Type B pancreatic cell (in vitro differentiated cells): ENCODE measurements around the gene CDRT4. TPM values are rescaled to one million over a fixed set of nuclear protein-coding genes. Genes with fewer than 3 reads are reported as not detected.
A peak's percentile ranks its signal among the peaks of the same experiment; 100 is the strongest.

Experiments used
- DNase-seq: peaks from one replicate; pipeline ENCODE4 v3.0.0; 2021; ENCODE audit warnings: mixed read lengths; ENCODE audit not compliant: unreplicated experiment; ENCODE audit errors: extremely low spot score
- H3K27ac Mint-ChIP-seq: 2 replicates; pipeline ENCODE4 v1.8.0; 2021; ENCODE audit warnings: mild to moderate bottlenecking, mixed read lengths
- H3K27me3 Mint-ChIP-seq: 2 replicates; pipeline ENCODE4 v1.8.0; 2021; ENCODE audit warnings: mixed read lengths
- H3K36me3 Mint-ChIP-seq: 2 replicates; pipeline ENCODE4 v1.8.0; 2021; ENCODE audit warnings: mixed read lengths
- H3K4me1 Mint-ChIP-seq: one replicate; pipeline ENCODE4 v1.8.0; 2021; ENCODE audit warnings: mixed read lengths; ENCODE audit not compliant: unreplicated experiment
- H3K4me3 Mint-ChIP-seq: 2 replicates; pipeline ENCODE4 v1.8.0; 2021; ENCODE audit warnings: mild to moderate bottlenecking, mixed read lengths
- H3K9me3 Mint-ChIP-seq: 2 replicates; pipeline ENCODE4 v1.8.0; 2021; ENCODE audit warnings: mixed read lengths
- CTCF ChIP-seq: fragments of 200-600 bp; sonication (generic); conservative IDR thresholded peaks from 2 replicates; pipeline ENCODE4 v1.5.0; 2021; ENCODE audit warnings: antibody characterized with exemption, mild to moderate bottlenecking
- total RNA-seq: library from RNA; stranded (reverse); gene quantifications from 2 replicates; pipeline ENCODE4 v1.2.1, GENCODE V29; 2021; ENCODE audit warnings: low replicate concordance

Gene CDRT4
- total RNA-seq, 1 donor from 2014 or later = 12.9 TPM

DNA sequence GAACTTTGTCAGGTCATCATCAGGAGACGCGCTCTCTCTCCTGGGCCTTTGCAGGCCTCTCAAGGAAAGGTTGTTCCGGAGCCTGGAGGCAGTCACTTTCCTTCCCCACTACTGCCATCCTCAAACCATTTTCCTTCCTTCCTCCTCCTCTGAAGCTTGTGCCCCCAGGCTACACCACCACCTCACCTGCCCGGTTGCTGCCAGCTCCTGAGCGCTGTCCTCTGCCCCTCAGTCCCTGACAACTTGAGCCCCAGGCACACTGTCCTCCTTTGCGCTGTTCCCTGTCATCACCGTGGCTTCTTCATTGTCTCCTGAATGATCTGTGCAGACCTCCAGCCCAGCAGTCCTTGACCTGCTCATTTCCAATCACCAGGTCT is 18.9 kb downstream of the CDRT4 start:
- H3K27ac Mint-ChIP-seq = peak overlapping the region; percentile 33
- H3K4me1 Mint-ChIP-seq = peaks cover 27% of the 10 kb centered on the region
- no peak for TF ChIP-seq CTCF
- H3K4me3 Mint-ChIP-seq = no peak overlapping the region
- no peaks in the 10 kb centered on the region for H3K27me3 Mint-ChIP-seq
- no peak for DNase-seq
- H3K36me3 Mint-ChIP-seq = peaks cover 13% of the 10 kb centered on the region
- H3K9me3 Mint-ChIP-seq = no peaks in the 10 kb centered on the region

DNA sequence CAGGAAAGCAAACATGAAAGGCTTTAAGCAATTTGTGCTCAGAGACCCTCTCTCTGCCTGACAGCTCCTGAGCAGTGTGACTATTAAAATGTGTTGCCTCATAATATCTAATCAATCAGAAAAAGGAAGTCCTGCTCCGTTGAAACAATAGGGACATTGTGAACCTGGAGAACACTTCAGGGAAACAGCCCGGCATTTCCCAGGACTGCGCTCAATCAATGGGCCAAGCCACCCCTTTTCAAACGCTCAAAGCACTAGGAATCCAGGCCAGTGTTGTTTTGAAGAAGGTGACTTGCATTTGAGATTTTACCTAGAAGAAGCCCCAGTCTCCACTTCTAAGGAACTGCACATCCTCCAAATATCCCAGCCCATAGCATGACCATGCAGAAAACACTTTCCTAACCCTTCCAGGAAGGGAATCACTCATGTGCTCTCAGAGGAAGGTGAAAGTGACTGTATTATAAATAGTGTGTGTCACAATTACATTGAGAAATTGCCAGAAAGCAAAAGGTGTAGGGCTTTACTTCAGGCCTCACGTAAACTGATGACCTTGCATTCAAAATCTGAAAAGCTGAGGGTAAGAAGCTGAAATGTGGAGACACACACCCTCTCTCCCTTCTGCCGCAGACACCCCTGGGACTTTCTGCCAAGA is 19.4 kb downstream of the CDRT4 start:
- no peak overlapping the region for H3K27ac Mint-ChIP-seq
- no peak for DNase-seq
- no peaks in the 10 kb centered on the region for H3K9me3 Mint-ChIP-seq
- no peak for TF ChIP-seq CTCF
- H3K4me3 Mint-ChIP-seq = no peak overlapping the region
- peaks cover 27% of the 10 kb centered on the region for H3K4me1 Mint-ChIP-seq
- peaks cover 13% of the 10 kb centered on the region for H3K36me3 Mint-ChIP-seq
- no peaks in the 10 kb centered on the region for H3K27me3 Mint-ChIP-seq

DNA sequence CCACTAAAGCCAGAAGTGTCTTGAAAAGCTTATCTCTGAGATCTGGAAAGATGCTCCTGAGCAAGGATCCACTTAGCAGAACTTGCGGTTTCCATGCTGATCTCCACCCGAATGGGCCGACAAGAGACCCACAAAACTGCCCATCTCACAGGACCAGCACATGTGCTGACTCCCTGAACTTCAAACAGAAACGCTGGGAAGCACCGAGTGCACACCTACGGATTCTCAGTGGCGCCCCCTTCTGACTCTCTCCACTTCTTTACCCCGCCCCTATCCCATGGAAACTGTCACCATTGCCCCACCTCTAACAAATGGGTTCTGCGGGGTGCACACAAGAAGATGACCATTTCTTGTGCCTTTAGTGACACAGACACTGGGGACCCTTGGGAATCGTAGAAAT is 21.4 kb downstream of the CDRT4 start:
- TF ChIP-seq CTCF = no peak
- Mint-ChIP-seq H3K27me3 (no peaks in the 10 kb centered on the region), H3K4me3 (no peak overlapping the region), H3K4me1 (peaks cover 27% of the 10 kb centered on the region), H3K27ac (no peak overlapping the region), H3K36me3 (peaks cover 18% of the 10 kb centered on the region), H3K9me3 (no peaks in the 10 kb centered on the region)
- no peak for DNase-seq

DNA sequence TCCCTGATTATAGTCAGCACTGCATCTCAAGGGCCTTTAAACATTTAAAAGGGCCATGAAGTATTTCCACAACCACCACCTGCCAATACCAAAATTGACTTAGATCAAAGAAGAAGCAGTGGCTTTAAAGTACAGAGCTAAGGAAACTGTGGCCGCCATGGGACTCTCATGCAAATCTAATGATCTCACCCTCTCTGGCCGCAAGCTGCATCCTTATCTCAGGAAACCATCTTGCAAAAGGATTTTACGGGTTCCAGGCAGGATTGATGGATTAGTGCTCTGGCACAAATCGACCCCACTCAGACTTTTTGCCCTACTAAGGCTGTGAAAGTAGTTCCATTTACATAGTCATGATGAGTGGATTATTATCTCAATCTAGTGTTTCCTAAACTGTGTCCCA is 22.6 kb downstream of the CDRT4 start:
- H3K27me3 Mint-ChIP-seq = no peaks in the 10 kb centered on the region

GRCh38 chr17:15442311-15443180 is 24.9 kb downstream of the CDRT4 start:
- no peaks in the 10 kb centered on the region for H3K9me3 Mint-ChIP-seq
- peaks cover 11% of the 10 kb centered on the region for H3K4me1 Mint-ChIP-seq
- no peak for TF ChIP-seq CTCF
- DNase-seq = no peak
- H3K4me3 Mint-ChIP-seq = no peak overlapping the region
- H3K27me3 Mint-ChIP-seq = no peaks in the 10 kb centered on the region
- no peak overlapping the region for H3K27ac Mint-ChIP-seq
- H3K36me3 Mint-ChIP-seq = peaks cover 23% of the 10 kb centered on the region

More for the DNA sequence above, 22.6 kb downstream of the CDRT4 start:
- Mint-ChIP-seq H3K36me3 (peaks cover 27% of the 10 kb centered on the region), H3K4me1 (peaks cover 27% of the 10 kb centered on the region), H3K9me3 (no peaks in the 10 kb centered on the region), H3K4me3 (no peak overlapping the region), H3K27ac (no peak overlapping the region)
- no peak for DNase-seq
- no peak for TF ChIP-seq CTCF
